H1 (cell line): ENCODE results near the gene ZFAND3.

Experiments
- CTBP2 ChIP-seq: IDR thresholded peaks from 2 replicates; pipeline ENCODE4 v1.7.0; 2011; ENCODE audit warnings: borderline replicate concordance, mild to moderate bottlenecking, moderate library complexity, mixed read lengths, low read length; ENCODE audit not compliant: insufficient read depth, insufficient read length
- CTCF ChIP-seq, 3 experiments: IDR thresholded peaks; 1 replicate in 2 of 3; 2 replicates in 1 of 3; pipeline versions ENCODE4 v1.5.1 to v1.6.1; 2011; ENCODE audit warnings: low read length in 3 of 3, mild to moderate bottlenecking in 3 of 3, inconsistent platforms in 2 of 3, low read depth in 1 of 3, moderate library complexity in 1 of 3; ENCODE audit not compliant: insufficient read depth in 1 of 3; ENCODE audit errors: control extremely low read depth in 1 of 3
- HDAC2 ChIP-seq, 2 experiments: fragments of 300-600 bp in 1 of 2; sonication (generic) in 1 of 2; IDR thresholded peaks; 2 replicates each; pipeline ENCODE4 v1.6.1; 2011 to 2012; ENCODE audit warnings: low read depth in 2 of 2, low read length in 2 of 2, mild to moderate bottlenecking in 2 of 2, moderate library complexity in 2 of 2, borderline replicate concordance in 1 of 2, inconsistent platforms in 1 of 2
- POLR2A ChIP-seq, 2 experiments: IDR thresholded peaks; 1 replicate in 1 of 2; 2 replicates in 1 of 2; pipeline ENCODE4 v1.6.1; 2011; ENCODE audit warnings: low read depth in 2 of 2, low read length in 2 of 2, mild to moderate bottlenecking in 2 of 2; ENCODE audit errors: control extremely low read depth in 1 of 2
- RBBP5 ChIP-seq: IDR thresholded peaks from 2 replicates; pipeline ENCODE4 v1.7.1; 2012; ENCODE audit warnings: low read depth, mild to moderate bottlenecking, inconsistent platforms, low read length, moderate library complexity, borderline replicate concordance

GRCh38 chr6:38095054-38095453 lies 275.5 kb downstream of the ZFAND3 start:
- no peak for TF ChIP-seq HDAC2 (IDR thresholded peaks at IDR 0.05; ENCODE audit: borderline replicate concordance in 1 of 2, low read depth in 2 of 2, low read length in 2 of 2)
- no peak for TF ChIP-seq POLR2A (IDR thresholded peaks at IDR 0.05; ENCODE audit: control extremely low read depth in 1 of 2, low read depth in 2 of 2, low read length in 2 of 2)
- no peak for TF ChIP-seq CTCF (IDR thresholded peaks at IDR 0.05; ENCODE audit: control extremely low read depth in 1 of 3, insufficient read depth in 1 of 3, low read depth in 1 of 3, low read length in 3 of 3)
- TF ChIP-seq RBBP5: no peak
- TF ChIP-seq CTBP2: no peak
